Stomach (tissue), 4 donors: Measurements from ENCODE around the gene AIP.

Source experiments
- EP300 ChIP-seq: sonication (generic); formaldehyde crosslinking; IDR thresholded peaks from one replicate; pipeline ENCODE4 v1.6.1; 2017; ENCODE audit warnings: antibody characterized with exemption
- POLR2A ChIP-seq, 4 donors: fragments of 450-650 bp; IDR thresholded peaks; one replicate each; pipeline ENCODE4 v1.6.1; 2016; ENCODE audit warnings: antibody characterized with exemption in 4 of 4, control low read depth in 2 of 4, mild to moderate bottlenecking in 1 of 4, moderate library complexity in 1 of 4
- POLR2AphosphoS5 ChIP-seq, 3 donors: sonication (generic); formaldehyde crosslinking; IDR thresholded peaks; one replicate each; pipeline ENCODE4 v1.6.1; 2016; ENCODE audit warnings: antibody characterized with exemption in 3 of 3
- TF ChIP-seq, protein P1 (sequence below), 7 experiments: fragments of 450-650 bp in 4 of 7; fragments of 200-600 bp in 3 of 7; sonication (generic) in 3 of 7; IDR thresholded peaks; one replicate each; pipeline ENCODE4 v1.5.1; 2016 to 2019; ENCODE audit warnings: antibody characterized with exemption in 7 of 7, control low read depth in 2 of 7, mild to moderate bottlenecking in 1 of 7

DNA sequence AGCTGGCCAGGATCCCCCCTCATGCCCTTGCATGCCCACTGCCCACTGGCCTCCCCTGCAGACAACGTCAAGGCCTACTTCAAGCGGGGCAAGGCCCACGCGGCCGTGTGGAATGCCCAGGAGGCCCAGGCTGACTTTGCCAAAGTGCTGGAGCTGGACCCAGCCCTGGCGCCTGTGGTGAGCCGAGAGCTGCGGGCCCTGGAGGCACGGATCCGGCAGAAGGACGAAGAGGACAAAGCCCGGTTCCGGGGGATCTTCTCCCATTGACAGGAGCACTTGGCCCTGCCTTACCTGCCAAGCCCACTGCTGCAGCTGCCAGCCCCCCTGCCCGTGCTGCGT lies 7.9 kb downstream of the AIP start:
- TF ChIP-seq, protein P1, sequence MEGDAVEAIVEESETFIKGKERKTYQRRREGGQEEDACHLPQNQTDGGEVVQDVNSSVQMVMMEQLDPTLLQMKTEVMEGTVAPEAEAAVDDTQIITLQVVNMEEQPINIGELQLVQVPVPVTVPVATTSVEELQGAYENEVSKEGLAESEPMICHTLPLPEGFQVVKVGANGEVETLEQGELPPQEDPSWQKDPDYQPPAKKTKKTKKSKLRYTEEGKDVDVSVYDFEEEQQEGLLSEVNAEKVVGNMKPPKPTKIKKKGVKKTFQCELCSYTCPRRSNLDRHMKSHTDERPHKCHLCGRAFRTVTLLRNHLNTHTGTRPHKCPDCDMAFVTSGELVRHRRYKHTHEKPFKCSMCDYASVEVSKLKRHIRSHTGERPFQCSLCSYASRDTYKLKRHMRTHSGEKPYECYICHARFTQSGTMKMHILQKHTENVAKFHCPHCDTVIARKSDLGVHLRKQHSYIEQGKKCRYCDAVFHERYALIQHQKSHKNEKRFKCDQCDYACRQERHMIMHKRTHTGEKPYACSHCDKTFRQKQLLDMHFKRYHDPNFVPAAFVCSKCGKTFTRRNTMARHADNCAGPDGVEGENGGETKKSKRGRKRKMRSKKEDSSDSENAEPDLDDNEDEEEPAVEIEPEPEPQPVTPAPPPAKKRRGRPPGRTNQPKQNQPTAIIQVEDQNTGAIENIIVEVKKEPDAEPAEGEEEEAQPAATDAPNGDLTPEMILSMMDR (IDR thresholded peaks at IDR 0.05) = no peak
- TF ChIP-seq POLR2AphosphoS5 (IDR thresholded peaks at IDR 0.05) (no peak), POLR2A (IDR thresholded peaks at IDR 0.05) (no peak), EP300 (no peak)
